Epithelial cell of esophagus (primary cell): ENCODE measurements around the gene PTDSS2.

Experiments used
- DNase-seq: peaks from one replicate; pipeline ENCODE4 v3.0.0; 2010; ENCODE audit warnings: low read depth
- H3K4me3 ChIP-seq: 2 replicates; pipeline ENCODE4 v1.5.1; 2011; ENCODE audit warnings: mild to moderate bottlenecking, low read length, control low read depth
- CTCF ChIP-seq: IDR thresholded peaks from 2 replicates; pipeline ENCODE4 v1.5.1; 2011; ENCODE audit warnings: low read depth, mild to moderate bottlenecking, low read length, control low read depth, inconsistent platforms; ENCODE audit not compliant: insufficient read depth; ENCODE audit errors: missing control alignments

The PTDSS2 gene

DNA sequence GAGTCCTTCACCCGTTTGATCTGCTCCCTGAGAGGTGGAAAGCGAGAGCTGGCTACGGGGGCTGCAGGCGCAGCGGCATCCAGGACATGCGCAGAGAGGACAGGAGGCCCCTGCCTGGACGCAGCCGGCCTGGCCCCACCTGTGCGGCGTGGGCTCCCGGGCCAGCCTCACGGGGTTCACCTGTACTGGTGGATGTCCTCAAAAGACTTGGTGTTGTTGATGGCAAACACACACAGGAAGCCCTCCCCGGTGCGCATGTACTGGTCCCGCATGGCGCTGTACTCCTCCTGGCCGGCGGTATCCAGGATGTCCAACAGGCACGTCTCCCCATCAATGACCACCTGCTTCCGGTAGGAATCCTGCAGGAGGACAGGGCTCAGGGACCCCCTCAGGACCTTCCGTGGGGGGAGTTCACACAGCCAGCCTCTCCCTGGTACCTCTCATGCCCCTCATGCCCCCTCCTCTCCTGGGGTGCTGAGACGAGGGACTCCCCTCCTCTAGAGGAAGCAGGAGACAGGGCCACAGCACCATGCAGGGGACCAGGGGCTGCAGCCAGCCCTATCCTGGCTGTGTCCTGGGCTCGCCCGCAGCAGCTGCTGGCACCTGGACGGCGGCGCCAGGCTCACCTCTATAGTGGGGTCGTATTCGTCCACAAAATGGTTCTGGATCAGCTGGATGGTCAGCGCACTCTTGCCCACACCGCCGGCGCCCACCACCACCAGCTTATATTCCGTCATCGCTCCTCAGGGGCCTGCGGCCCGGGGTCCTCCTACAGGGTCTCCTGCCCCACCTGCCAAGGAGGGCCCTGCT is 83.7 kb downstream of the PTDSS2 start:
- DNase-seq = no peak
- peak overlapping the region; percentile 76 for H3K4me3 ChIP-seq
- TF ChIP-seq CTCF = no peak

- DNase-seq = peak; percentile 97
- H3K4me3 ChIP-seq = peak overlapping the region; percentile 76
- no peak for TF ChIP-seq CTCF
These were observed 84.5 kb downstream of the PTDSS2 start for GRCh38 chr11:534396-535209.

DNA sequence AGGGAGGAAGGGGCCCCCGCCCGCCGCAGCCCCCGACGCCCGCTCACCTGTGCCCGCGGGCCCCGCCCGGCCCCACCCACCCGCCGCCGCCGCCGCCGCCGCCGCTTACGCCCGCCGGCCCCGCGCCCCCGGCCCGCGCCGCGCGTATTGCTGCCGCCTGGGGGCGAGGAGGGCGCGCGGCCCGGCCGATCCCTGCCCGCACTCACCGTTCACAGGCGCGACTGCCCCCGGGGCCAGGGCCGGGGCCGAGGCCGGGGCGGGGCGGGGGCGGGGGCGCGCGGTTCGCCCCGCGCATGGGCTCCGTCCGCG is 85.1 kb downstream of the PTDSS2 start:
- peak overlapping the region; percentile 76 for H3K4me3 ChIP-seq
- DNase-seq = no peak
- no peak for TF ChIP-seq CTCF

DNA sequence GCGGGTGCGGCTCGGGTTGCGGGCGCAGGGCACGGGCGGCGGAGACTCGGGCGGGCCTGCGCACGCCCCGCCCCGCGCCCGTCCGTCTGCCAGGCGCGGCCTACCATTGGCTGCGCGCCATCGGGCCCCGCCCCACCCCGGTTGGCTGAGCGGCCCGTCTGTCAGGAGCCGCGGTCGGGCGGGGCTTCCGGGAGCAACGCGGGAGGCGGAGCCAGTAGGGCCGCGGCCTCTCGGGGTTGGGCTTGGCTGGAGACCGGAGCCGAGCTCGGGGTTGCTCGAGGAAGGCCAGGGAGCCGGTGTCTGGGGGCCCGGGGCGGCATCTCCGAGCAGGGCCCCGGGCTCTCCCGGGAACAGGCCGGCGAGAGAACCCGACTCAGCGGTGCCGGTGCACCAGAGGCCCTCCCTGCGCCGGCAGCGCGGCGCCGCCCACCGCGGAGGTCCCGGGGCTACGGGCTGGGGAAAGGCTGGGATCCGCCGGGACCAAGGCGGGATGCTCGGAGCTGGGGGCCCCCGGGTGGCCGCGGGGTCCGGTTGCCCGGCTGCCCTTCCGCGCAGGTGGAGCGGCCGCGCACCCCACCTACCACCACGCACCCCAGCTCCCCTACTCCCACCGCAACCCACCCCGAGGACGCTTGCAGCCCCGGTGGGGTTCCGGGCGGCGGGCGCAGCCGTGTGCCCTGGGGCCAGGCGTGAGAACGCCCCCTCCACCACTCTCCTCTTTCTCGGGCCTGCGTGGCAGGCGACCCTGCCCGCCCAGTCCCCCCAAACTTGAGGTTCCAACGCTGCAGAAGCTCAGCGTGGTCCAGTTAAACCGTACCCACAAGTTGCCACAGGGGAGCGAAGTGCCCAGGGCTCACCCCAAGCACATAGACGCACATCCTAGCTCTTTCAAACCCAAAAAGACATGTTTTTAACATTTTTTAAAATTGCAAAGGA is 85.7 kb downstream of the PTDSS2 start, which contains the start of gene HRAS:
HRAS (minus strand) TSS at position 58 of the 936 bp plus-strand sequence.
- TF ChIP-seq CTCF = no peak
- peak within 1 kb of the TSS; percentile 76 for H3K4me3 ChIP-seq
- DNase-seq = peak; percentile 96

- peak; percentile 81 for DNase-seq
- TF ChIP-seq CTCF = no peak
- peak within 1 kb of the TSS; percentile 34 for H3K4me3 ChIP-seq
These were observed 87.0 kb downstream of the PTDSS2 start, which contains the start of gene LRRC56 for GRCh38 chr11:536841-537621. TSS of gene LRRC56 (plus strand) at chr11:537527. CDS start at chr11:540685, 3,158 bp downstream.
